Measurements from ENCODE around the gene GGT7. TPM values are rescaled to one million over a fixed set of nuclear protein-coding genes. Genes with fewer than 3 reads are reported as not detected.
"Not testable (repeated sequence)": the region's sequence is repeated elsewhere in the genome, so short reads cannot be mapped to it uniquely, and the experiment has no call there.

The GGT7 gene
- total RNA-seq, 1 donor, result 5.1 TPM

GRCh38 chr20:34834459-34834893 lies 38.2 kb downstream of the GGT7 start:
- Histone ChIP-seq H3K4me1 (ENCODE audit: insufficient read depth, low read length) (peaks cover 11% of the 10 kb centered on the region), H3K27me3 (ENCODE audit: insufficient read depth, low read length) (no peaks in the 10 kb centered on the region), H3K9me3 (ENCODE audit: low read depth, low read length) (no peaks in the 10 kb centered on the region), H3K4me3 (ENCODE audit: low read length) (no peak overlapping the region)

GRCh38 chr20:34831936-34832335 lies 40.7 kb downstream of the GGT7 start:
- peaks cover 11% of the 10 kb centered on the region for H3K4me1 ChIP-seq (ENCODE audit: insufficient read depth, low read length)
- no peak overlapping the region for H3K4me3 ChIP-seq (ENCODE audit: low read length)
- no peaks in the 10 kb centered on the region for H3K9me3 ChIP-seq (ENCODE audit: low read depth, low read length)
- no peaks in the 10 kb centered on the region for H3K27me3 ChIP-seq (ENCODE audit: insufficient read depth, low read length)

- H3K9me3 ChIP-seq (ENCODE audit: low read depth, low read length), result no peaks in the 10 kb centered on the region
- peaks cover 23% of the 10 kb centered on the region for H3K4me1 ChIP-seq (ENCODE audit: insufficient read depth, low read length)
These were observed 43.5 kb downstream of the GGT7 start for GRCh38 chr20:34829191-34829590.

GRCh38 chr20:34825530-34826362 lies 46.9 kb downstream of the GGT7 start, which contains the start of gene NCOA6:
Gene NCOA6 (minus strand): TSS chr20:34825651. CDS start chr20:34782355, 43,296 bp downstream.
- peaks cover 28% of the 10 kb centered on the region for H3K4me1 ChIP-seq (ENCODE audit: insufficient read depth, low read length)
- peak within 1 kb of the TSS; percentile 74 for H3K4me3 ChIP-seq (ENCODE audit: low read length)
- H3K9me3 ChIP-seq (ENCODE audit: low read depth, low read length), result no peaks in the 10 kb centered on the region
- H3K27me3 ChIP-seq (ENCODE audit: insufficient read depth, low read length), result no peaks in the 10 kb centered on the region

More at GRCh38 chr20:34829191-34829590, 43.5 kb downstream of the GGT7 start:
- no peak overlapping the region for H3K4me3 ChIP-seq (ENCODE audit: low read length)
- H3K27me3 ChIP-seq (ENCODE audit: insufficient read depth, low read length), result no peaks in the 10 kb centered on the region

GRCh38 chr20:34824806-34825529 lies 47.7 kb downstream of the GGT7 start:
- Histone ChIP-seq H3K4me1 (ENCODE audit: insufficient read depth, low read length) (peaks cover 28% of the 10 kb centered on the region), H3K4me3 (ENCODE audit: low read length) (peak overlapping the region; percentile 74)

GRCh38 chr20:34824452-34824805 lies 48.2 kb downstream of the GGT7 start:
- Histone ChIP-seq H3K4me3 (ENCODE audit: low read length) (peak overlapping the region; percentile 74), H3K9me3 (ENCODE audit: low read depth, low read length) (no peaks in the 10 kb centered on the region), H3K27me3 (ENCODE audit: insufficient read depth, low read length) (no peaks in the 10 kb centered on the region), H3K4me1 (ENCODE audit: insufficient read depth, low read length) (peaks cover 31% of the 10 kb centered on the region)

More at GRCh38 chr20:34824806-34825529, 47.7 kb downstream of the GGT7 start:
- Histone ChIP-seq H3K27me3 (ENCODE audit: insufficient read depth, low read length) (no peaks in the 10 kb centered on the region), H3K9me3 (ENCODE audit: low read depth, low read length) (no peaks in the 10 kb centered on the region)

- Histone ChIP-seq H3K4me1 (ENCODE audit: insufficient read depth, low read length) (peaks cover 34% of the 10 kb centered on the region), H3K9me3 (ENCODE audit: low read depth, low read length) (no peaks in the 10 kb centered on the region), H3K27me3 (ENCODE audit: insufficient read depth, low read length) (no peaks in the 10 kb centered on the region), H3K4me3 (ENCODE audit: low read length) (peak overlapping the region; percentile 74)
These were observed 48.6 kb downstream of the GGT7 start for GRCh38 chr20:34824026-34824425.

- peaks cover 33% of the 10 kb centered on the region for H3K4me1 ChIP-seq (ENCODE audit: insufficient read depth, low read length)
- H3K4me3 ChIP-seq (ENCODE audit: low read length), result no peak overlapping the region
- H3K9me3 ChIP-seq (ENCODE audit: low read depth, low read length), result no peaks in the 10 kb centered on the region
- no peaks in the 10 kb centered on the region for H3K27me3 ChIP-seq (ENCODE audit: insufficient read depth, low read length)
These were observed 51.7 kb downstream of the GGT7 start for GRCh38 chr20:34820805-34821578.

- Histone ChIP-seq H3K4me3 (ENCODE audit: low read length) (no peak overlapping the region), H3K4me1 (ENCODE audit: insufficient read depth, low read length) (peaks cover 14% of the 10 kb centered on the region), H3K27me3 (ENCODE audit: insufficient read depth, low read length) (no peaks in the 10 kb centered on the region), H3K9me3 (ENCODE audit: low read depth, low read length) (no peaks in the 10 kb centered on the region)
These were observed 54.9 kb downstream of the GGT7 start for GRCh38 chr20:34817801-34818200.

GRCh38 chr20:34817072-34817471 lies 55.6 kb downstream of the GGT7 start:
- Histone ChIP-seq H3K4me1 (ENCODE audit: insufficient read depth, low read length) (peaks cover 11% of the 10 kb centered on the region), H3K9me3 (ENCODE audit: low read depth, low read length) (no peaks in the 10 kb centered on the region), H3K4me3 (ENCODE audit: low read length) (no peak overlapping the region), H3K27me3 (ENCODE audit: insufficient read depth, low read length) (no peaks in the 10 kb centered on the region)

- Histone ChIP-seq H3K4me1 (ENCODE audit: insufficient read depth, low read length) (peaks cover 12% of the 10 kb centered on the region), H3K4me3 (ENCODE audit: low read length) (no peak overlapping the region), H3K9me3 (ENCODE audit: low read depth, low read length) (no peaks in the 10 kb centered on the region), H3K27me3 (ENCODE audit: insufficient read depth, low read length) (no peaks in the 10 kb centered on the region)
These were observed 57.0 kb downstream of the GGT7 start for GRCh38 chr20:34815636-34816035.

GRCh38 chr20:34808583-34808982 lies 64.1 kb downstream of the GGT7 start:
- Histone ChIP-seq H3K4me3 (ENCODE audit: low read length) (no peak overlapping the region), H3K9me3 (ENCODE audit: low read depth, low read length) (no peaks in the 10 kb centered on the region), H3K27me3 (ENCODE audit: insufficient read depth, low read length) (no peaks in the 10 kb centered on the region), H3K4me1 (ENCODE audit: insufficient read depth, low read length) (peaks cover 6% of the 10 kb centered on the region)

- H3K27me3 ChIP-seq (ENCODE audit: insufficient read depth, low read length); H3K4me1 ChIP-seq (ENCODE audit: insufficient read depth, low read length); H3K4me3 ChIP-seq (ENCODE audit: low read length); H3K9me3 ChIP-seq (ENCODE audit: low read depth, low read length): not testable (repeated sequence)
These were observed 64.7 kb downstream of the GGT7 start for GRCh38 chr20:34807944-34808465.

- no peaks in the 10 kb centered on the region for H3K4me1 ChIP-seq (ENCODE audit: insufficient read depth, low read length)
- no peaks in the 10 kb centered on the region for H3K9me3 ChIP-seq (ENCODE audit: low read depth, low read length)
- no peaks in the 10 kb centered on the region for H3K27me3 ChIP-seq (ENCODE audit: insufficient read depth, low read length)
- H3K4me3 ChIP-seq (ENCODE audit: low read length), result no peak overlapping the region
These were observed 66.4 kb downstream of the GGT7 start for GRCh38 chr20:34806255-34806654.

- no peaks in the 10 kb centered on the region for H3K4me1 ChIP-seq (ENCODE audit: insufficient read depth, low read length)
- H3K4me3 ChIP-seq (ENCODE audit: low read length), result no peak overlapping the region
- no peaks in the 10 kb centered on the region for H3K9me3 ChIP-seq (ENCODE audit: low read depth, low read length)
- no peaks in the 10 kb centered on the region for H3K27me3 ChIP-seq (ENCODE audit: insufficient read depth, low read length)
These were observed 73.8 kb downstream of the GGT7 start for GRCh38 chr20:34798871-34799270.
